ENCODE data around the gene PRKAA1.
"Not testable (repeated sequence)": the region's sequence is repeated elsewhere in the genome, so short reads cannot be mapped to it uniquely, and the experiment has no call there.

Gene PRKAA1

DNA sequence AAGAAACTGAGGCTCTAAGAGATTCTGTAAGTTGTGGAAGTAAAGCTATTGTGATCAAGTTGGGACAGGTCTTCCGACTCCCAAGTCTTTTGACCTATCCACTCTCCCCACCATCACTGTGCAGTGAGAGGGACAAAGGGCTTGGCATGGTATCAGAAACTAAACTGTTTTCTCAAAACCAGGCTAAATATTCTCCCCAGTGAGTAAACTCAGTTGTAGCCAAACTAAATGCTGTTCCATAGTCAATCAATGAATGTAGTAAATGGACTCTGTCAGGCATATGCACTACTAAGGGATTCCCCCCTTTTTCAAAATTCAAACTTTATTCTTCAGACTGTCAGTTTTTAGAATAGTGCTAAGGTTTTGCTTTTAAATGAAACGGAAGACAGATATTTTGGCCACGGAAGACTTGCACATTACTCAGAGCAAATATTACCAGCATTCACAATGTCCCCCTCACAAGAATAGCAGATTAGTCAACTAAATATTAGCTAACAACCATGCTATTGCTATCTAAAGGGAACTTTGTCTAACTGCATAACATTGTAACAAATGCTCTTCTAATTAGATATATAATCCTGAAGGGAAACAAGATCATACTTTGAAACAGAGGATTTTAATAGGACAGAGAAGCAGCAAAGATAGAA lies 7.1 kb downstream of the PRKAA1 start:
- Histone ChIP-seq H3K36me3 (peaks cover 36% of the 10 kb centered on the region), H3K27me3 (ENCODE audit: insufficient read depth, low read depth, severe bottlenecking) (no peaks in the 10 kb centered on the region), H3K27ac (no peak overlapping the region), H3K4me3 (ENCODE audit: low read depth, low read length) (no peak overlapping the region), H3K9me3 (ENCODE audit: severe bottlenecking) (peaks cover 6% of the 10 kb centered on the region)
- TF ChIP-seq, protein P1, sequence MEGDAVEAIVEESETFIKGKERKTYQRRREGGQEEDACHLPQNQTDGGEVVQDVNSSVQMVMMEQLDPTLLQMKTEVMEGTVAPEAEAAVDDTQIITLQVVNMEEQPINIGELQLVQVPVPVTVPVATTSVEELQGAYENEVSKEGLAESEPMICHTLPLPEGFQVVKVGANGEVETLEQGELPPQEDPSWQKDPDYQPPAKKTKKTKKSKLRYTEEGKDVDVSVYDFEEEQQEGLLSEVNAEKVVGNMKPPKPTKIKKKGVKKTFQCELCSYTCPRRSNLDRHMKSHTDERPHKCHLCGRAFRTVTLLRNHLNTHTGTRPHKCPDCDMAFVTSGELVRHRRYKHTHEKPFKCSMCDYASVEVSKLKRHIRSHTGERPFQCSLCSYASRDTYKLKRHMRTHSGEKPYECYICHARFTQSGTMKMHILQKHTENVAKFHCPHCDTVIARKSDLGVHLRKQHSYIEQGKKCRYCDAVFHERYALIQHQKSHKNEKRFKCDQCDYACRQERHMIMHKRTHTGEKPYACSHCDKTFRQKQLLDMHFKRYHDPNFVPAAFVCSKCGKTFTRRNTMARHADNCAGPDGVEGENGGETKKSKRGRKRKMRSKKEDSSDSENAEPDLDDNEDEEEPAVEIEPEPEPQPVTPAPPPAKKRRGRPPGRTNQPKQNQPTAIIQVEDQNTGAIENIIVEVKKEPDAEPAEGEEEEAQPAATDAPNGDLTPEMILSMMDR (IDR thresholded peaks at IDR 0.05; ENCODE audit: low read depth, low read length) = no peak
- no peak for DNase-seq

- not testable (repeated sequence) for DNase-seq; H3K27ac ChIP-seq; H3K4me3 ChIP-seq (ENCODE audit: low read depth, low read length); H3K27me3 ChIP-seq (ENCODE audit: insufficient read depth, low read depth, severe bottlenecking); H3K9me3 ChIP-seq (ENCODE audit: severe bottlenecking)
- peaks cover 20% of the 10 kb centered on the region for H3K36me3 ChIP-seq
These were observed 9.2 kb downstream of the PRKAA1 start for GRCh38 chr5:40788941-40789340.

DNA sequence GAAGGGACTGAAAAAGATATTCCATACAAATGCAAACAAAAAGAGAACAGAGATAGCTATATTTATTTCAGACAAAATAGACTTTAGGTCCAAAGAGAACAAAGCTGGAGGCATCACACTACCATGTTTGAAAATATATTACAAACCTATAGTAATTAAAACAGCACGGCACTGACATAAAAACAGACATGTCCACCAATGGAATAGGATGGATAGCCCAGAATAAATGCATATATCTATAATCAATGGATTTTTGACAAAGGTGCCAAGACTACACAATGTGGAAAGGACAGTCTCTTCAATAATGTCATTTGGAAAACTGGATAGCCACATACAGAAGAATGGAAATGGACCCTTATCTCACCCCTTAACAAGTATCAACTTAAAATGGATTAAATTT lies 10.2 kb downstream of the PRKAA1 start:
- Histone ChIP-seq H3K4me3 (ENCODE audit: low read depth, low read length) (no peak overlapping the region), H3K27ac (no peak overlapping the region), H3K27me3 (ENCODE audit: insufficient read depth, low read depth, severe bottlenecking) (no peaks in the 10 kb centered on the region), H3K9me3 (ENCODE audit: severe bottlenecking) (peaks cover 6% of the 10 kb centered on the region), H3K36me3 (peaks cover 20% of the 10 kb centered on the region)
- no peak for DNase-seq
- TF ChIP-seq, protein P1 (IDR thresholded peaks at IDR 0.05; ENCODE audit: low read depth, low read length) = no peak

- H3K27me3 ChIP-seq (ENCODE audit: insufficient read depth, low read depth, severe bottlenecking); H3K27ac ChIP-seq: not testable (repeated sequence)
These were observed 11.5 kb downstream of the PRKAA1 start for GRCh38 chr5:40786664-40787063.

DNA sequence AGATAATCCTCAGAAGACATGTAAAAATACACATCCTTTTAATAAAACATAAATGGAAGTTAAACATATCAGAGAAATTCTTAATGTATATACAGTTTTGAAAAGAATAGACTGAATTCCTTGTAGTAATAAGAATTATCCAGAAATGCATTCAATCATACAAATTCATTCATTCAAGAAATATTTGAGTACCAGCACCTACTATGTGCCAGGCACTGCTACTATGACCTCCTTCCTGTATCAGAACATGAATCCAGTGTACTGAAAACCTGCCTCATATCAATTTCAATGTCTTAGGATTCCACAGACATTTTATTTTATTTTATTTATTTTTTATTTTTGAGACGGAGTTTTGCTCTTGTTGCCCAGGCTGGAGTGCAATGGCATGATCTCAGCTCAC lies 13.3 kb downstream of the PRKAA1 start:
- no peak for DNase-seq
- no peak overlapping the region for H3K27ac ChIP-seq
- peaks cover 20% of the 10 kb centered on the region for H3K36me3 ChIP-seq
- TF ChIP-seq, protein P1 (IDR thresholded peaks at IDR 0.05; ENCODE audit: low read depth, low read length) = no peak
- H3K27me3 ChIP-seq (ENCODE audit: insufficient read depth, low read depth, severe bottlenecking) = no peaks in the 10 kb centered on the region
- no peak overlapping the region for H3K4me3 ChIP-seq (ENCODE audit: low read depth, low read length)
- peaks cover 6% of the 10 kb centered on the region for H3K9me3 ChIP-seq (ENCODE audit: severe bottlenecking)

More at GRCh38 chr5:40786664-40787063, 11.5 kb downstream of the PRKAA1 start:
- not testable (repeated sequence) for DNase-seq; H3K9me3 ChIP-seq (ENCODE audit: severe bottlenecking); H3K4me3 ChIP-seq (ENCODE audit: low read depth, low read length)
- H3K36me3 ChIP-seq = peaks cover 20% of the 10 kb centered on the region

DNA sequence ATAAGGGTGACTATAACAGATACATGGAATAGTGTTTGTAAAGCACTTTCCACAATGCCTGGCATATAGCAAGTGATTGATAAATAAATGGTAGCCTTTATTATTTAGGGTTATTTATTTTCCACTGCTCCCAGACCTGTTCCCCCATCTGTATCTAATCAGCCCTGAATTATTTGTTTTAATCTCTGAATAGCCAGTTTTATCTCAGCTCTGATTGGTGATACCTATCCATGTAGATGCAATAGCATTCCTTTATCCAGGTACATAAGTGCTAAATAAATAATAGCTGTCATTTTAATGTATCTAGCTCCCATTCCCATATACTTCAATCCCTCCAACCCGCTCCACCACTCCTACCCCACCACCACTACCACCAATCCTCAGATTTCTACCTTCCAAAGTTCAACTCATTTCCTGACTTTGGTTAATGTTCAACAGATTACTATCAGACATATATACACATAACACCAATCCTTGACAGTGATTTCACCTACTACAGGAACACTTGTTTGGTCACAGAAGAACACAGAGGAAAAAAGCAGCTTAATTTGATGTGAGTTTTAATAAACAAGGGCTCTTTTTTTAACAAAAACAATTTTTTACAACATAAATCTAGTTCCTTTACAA lies 14.0 kb downstream of the PRKAA1 start:
- Histone ChIP-seq H3K27ac (no peak overlapping the region), H3K9me3 (ENCODE audit: severe bottlenecking) (peaks cover 6% of the 10 kb centered on the region), H3K27me3 (ENCODE audit: insufficient read depth, low read depth, severe bottlenecking) (no peaks in the 10 kb centered on the region), H3K36me3 (peaks cover 17% of the 10 kb centered on the region), H3K4me3 (ENCODE audit: low read depth, low read length) (no peak overlapping the region)
- TF ChIP-seq, protein P1 (IDR thresholded peaks at IDR 0.05; ENCODE audit: low read depth, low read length) = no peak
- DNase-seq = no peak

Data from WERI-Rb-1 (cell line).